Measurements from ENCODE around the gene CPM.

Gene CPM

GRCh38 chr12:68908076-68908475, 24.9 kb downstream of the CPM start:
- no peak for DNase-seq

GRCh38 chr12:68905733-68906132, 27.2 kb downstream of the CPM start:
- DNase-seq, result no peak

GRCh38 chr12:68904351-68904962, 28.5 kb downstream of the CPM start:
- no peak for DNase-seq

GRCh38 chr12:68903511-68903910, 29.5 kb downstream of the CPM start:
- no peak for DNase-seq

GRCh38 chr12:68901551-68901950, 31.4 kb downstream of the CPM start:
- DNase-seq, result no peak

- DNase-seq, result no peak
These were observed 31.8 kb downstream of the CPM start for GRCh38 chr12:68901145-68901544.

- no peak for DNase-seq
These were observed 32.7 kb downstream of the CPM start for GRCh38 chr12:68900241-68900640.

GRCh38 chr12:68899251-68899771, 33.7 kb downstream of the CPM start:
- peak in 12 of 56 donors; percentile 0 to 29 (median 8) for DNase-seq

- DNase-seq, result no peak
These were observed 36.0 kb downstream of the CPM start for GRCh38 chr12:68896881-68897540.

- DNase-seq, result no peak
These were observed 38.6 kb downstream of the CPM start for GRCh38 chr12:68894276-68894855.

GRCh38 chr12:68893741-68894140, 39.2 kb downstream of the CPM start:
- no peak for DNase-seq

GRCh38 chr12:68893201-68893600, 39.8 kb downstream of the CPM start:
- no peak for DNase-seq

- no peak for DNase-seq
These were observed 41.8 kb downstream of the CPM start for GRCh38 chr12:68891141-68891540.

GRCh38 chr12:68890701-68891113, 42.3 kb downstream of the CPM start:
- no peak for DNase-seq

- DNase-seq, result no peak
These were observed 44.7 kb downstream of the CPM start for GRCh38 chr12:68888243-68888642.

- no peak for DNase-seq
These were observed 45.3 kb downstream of the CPM start for GRCh38 chr12:68887641-68888040.

GRCh38 chr12:68886636-68887572, 46.1 kb downstream of the CPM start:
- DNase-seq, result no peak

GRCh38 chr12:68885381-68885780, 47.6 kb downstream of the CPM start:
- no peak for DNase-seq

GRCh38 chr12:68884251-68884650, 48.7 kb downstream of the CPM start:
- DNase-seq, result no peak

GRCh38 chr12:68883151-68883550, 49.8 kb downstream of the CPM start:
- no peak for DNase-seq

- no peak for DNase-seq
These were observed 50.6 kb downstream of the CPM start for GRCh38 chr12:68882251-68882964.
